Hypothalamus (tissue), 51 donors: Measurements from ENCODE around the gene SENP1.

Experiments used
- DNase-seq, 51 donors: peaks; one replicate each; lab custom pipeline; 2025; lab: John Stamatoyannopoulos, UW

The SENP1 gene

GRCh38 chr12:48069241-48069640 lies 36.6 kb downstream of the SENP1 start:
- no peak for DNase-seq

- DNase-seq, result no peak
Observed at GRCh38 chr12:48068457-48068856, 37.4 kb downstream of the SENP1 start.

GRCh38 chr12:48067250-48067938 lies 38.5 kb downstream of the SENP1 start:
- DNase-seq, result no peak

- no peak for DNase-seq
Observed at GRCh38 chr12:48065041-48065440, 40.8 kb downstream of the SENP1 start.

- DNase-seq, result no peak
Observed at GRCh38 chr12:48063530-48063929, 42.3 kb downstream of the SENP1 start.

- no peak for DNase-seq
Observed at GRCh38 chr12:48061938-48062719, 43.8 kb downstream of the SENP1 start.

- no peak for DNase-seq
Observed at GRCh38 chr12:48060474-48060873, 45.4 kb downstream of the SENP1 start.

- DNase-seq, result no peak
Observed at GRCh38 chr12:48058771-48059170, 47.1 kb downstream of the SENP1 start.

- no peak for DNase-seq
Observed at GRCh38 chr12:48054955-48055821, 50.7 kb downstream of the SENP1 start.

GRCh38 chr12:48053883-48054282 lies 52.0 kb downstream of the SENP1 start:
- DNase-seq, result no peak

GRCh38 chr12:48053122-48053521 lies 52.8 kb downstream of the SENP1 start:
- no peak for DNase-seq

GRCh38 chr12:48051681-48052080 lies 54.2 kb downstream of the SENP1 start:
- no peak for DNase-seq

GRCh38 chr12:48050174-48050573 lies 55.7 kb downstream of the SENP1 start:
- no peak for DNase-seq

- no peak for DNase-seq
Observed at GRCh38 chr12:48045965-48046518, 59.8 kb downstream of the SENP1 start.

GRCh38 chr12:48045061-48045846 lies 60.6 kb downstream of the SENP1 start:
- no peak for DNase-seq

- no peak for DNase-seq
Observed at GRCh38 chr12:48044396-48044795, 61.5 kb downstream of the SENP1 start.

GRCh38 chr12:48043771-48044170 lies 62.1 kb downstream of the SENP1 start:
- DNase-seq, result no peak

GRCh38 chr12:48041591-48042423 lies 64.1 kb downstream of the SENP1 start:
- DNase-seq, result no peak

- DNase-seq, result no peak
Observed at GRCh38 chr12:48040354-48040753, 65.5 kb downstream of the SENP1 start.
